Stimulated activated CD4-positive, alpha-beta T cell treated with anti-CD3 and anti-CD28 coated beads, Interleukin-1b, Interleukin-23, amount 100 ng/mL, for 1 hour (primary cell): Measurements from ENCODE around the gene SLC38A9.

Experiments used
- DNase-seq, 2 donors: peaks; one replicate each; pipeline ENCODE4 v3.0.0-alpha.2; 2020; ENCODE audit warnings: low read depth in 2 of 2

SLC38A9 gene

GRCh38 chr5:55580042-55580441 is 132.1 kb downstream of the SLC38A9 start:
- no peak for DNase-seq

DNA sequence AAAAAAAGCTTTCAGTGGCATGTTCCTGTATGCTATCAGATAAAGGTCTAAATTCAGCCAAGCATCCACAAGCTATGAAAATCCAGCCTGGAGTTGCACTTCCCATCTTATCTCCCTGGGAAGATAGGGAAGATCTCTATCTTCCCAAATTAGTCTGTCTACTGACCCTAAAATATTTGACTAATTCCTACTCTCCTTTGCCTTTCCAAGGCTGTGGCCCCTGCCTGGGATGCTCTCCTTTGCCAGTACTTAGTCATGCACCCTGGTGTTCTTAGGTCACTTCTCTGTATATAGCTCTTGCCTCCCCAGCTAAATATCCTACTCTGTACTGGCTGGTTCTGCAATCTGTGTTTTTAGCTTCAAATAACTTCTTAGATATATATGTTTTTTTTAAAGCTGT is 133.4 kb downstream of the SLC38A9 start:
- no peak for DNase-seq

DNA sequence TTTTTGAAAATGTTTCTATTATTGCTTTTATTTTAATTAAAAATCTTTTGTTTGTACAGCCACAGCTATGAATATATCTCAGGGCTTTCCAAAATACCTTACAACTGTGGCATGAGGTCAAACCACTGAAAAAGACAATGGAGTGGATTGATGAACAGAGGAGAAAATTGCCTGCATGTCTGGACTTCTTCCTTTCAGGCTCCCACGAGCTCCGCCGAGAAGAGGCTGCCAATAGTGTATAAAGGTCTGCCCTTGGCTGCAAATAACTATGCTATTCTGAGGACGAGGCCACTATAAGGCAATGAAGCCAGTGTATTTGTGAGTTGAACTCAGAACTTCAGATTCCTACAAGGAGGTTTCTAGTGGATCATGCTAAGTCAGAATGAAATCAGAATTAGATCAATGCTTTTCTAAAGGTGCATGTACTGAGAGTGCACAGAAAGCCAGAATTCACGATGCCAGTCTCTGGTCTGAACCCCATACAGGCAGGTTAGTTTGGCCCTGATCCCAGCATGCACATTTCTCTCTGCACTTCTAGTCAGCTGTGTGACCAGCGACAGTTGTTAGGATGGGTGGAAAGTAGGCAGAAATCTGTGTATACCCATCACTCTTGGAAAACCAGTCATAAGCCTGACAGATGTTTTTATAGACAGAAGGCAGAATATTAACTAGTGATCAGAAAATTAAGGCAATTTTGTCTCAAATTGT is 134.6 kb downstream of the SLC38A9 start:
- DNase-seq, result no peak

DNA sequence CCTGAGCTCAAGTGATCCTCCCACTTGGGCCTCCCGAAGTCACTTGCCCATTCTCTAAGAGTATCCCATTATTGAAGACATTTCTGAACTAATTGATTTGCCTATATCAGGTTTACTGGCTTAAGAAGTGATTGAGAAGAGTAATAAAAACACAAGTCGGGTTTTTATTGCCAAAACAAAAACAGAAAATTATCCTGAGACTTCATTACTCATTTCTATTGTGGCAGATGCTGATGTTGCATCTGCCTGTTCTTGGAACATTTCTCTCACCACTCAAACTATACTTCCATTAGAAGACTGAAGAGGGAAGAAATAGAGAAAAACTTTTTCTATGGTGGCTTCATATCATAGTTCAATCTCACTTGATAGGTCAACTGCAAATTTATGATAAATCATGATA is 135.5 kb downstream of the SLC38A9 start:
- DNase-seq, result no peak
